ENCODE data around the gene NAA40.

Gene NAA40

DNA sequence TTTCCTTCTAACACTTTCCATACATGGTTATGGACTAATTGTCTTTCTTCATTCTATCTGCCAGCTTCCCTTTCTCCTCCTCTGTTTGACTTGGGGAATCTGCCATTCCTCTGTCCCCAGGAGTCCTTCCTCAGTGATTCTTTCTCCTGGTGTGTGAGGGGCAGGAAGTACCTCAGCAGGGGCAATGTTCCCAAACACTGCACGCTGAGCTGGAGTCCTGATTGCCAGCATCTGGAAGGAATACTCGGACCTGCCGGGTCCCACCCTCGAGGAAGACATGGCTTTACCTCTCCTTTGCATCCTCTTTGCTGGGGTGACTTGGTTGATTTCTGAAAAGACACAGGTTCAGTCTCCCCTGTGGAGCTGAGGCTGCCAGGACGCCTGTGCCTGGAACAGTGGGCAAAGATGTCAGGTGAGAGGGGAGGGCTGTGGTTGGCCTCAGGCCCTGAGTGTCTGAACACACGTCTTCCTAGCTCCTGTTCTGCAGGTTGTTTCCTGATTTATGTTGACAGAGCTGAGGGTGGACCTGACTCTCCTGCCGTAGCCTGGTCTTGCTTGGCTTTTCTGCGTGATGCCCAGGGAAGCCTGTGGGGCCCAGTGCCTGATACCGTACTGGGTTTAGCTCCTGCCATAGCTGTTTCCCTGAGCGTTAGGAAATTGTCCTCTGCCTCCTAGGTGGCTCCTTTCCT, 39.9 kb downstream of the NAA40 start:
- peak overlapping the region; percentile 48 for H3K9ac ChIP-seq (ENCODE audit: low read depth, low read length, poor library complexity, severe bottlenecking)
- no peaks in the 10 kb centered on the region for H3K9me3 ChIP-seq (ENCODE audit: insufficient read depth, low read depth, low read length)
- H3K27me3 ChIP-seq (ENCODE audit: insufficient read depth, low read length, poor library complexity, severe bottlenecking) = no peaks in the 10 kb centered on the region
- H2AFZ ChIP-seq (ENCODE audit: low read length) = no peak overlapping the region
- H4K20me1 ChIP-seq (ENCODE audit: insufficient read depth, low read length, poor library complexity, severe bottlenecking) = peaks cover 16% of the 10 kb centered on the region
- no peaks in the 10 kb centered on the region for H3F3A ChIP-seq (ENCODE audit: low read depth)
- peaks cover 40% of the 10 kb centered on the region for H3K4me1 ChIP-seq (ENCODE audit: insufficient read depth, low read length, poor library complexity, severe bottlenecking)
- H3K4me3 ChIP-seq (ENCODE audit: low read length, poor library complexity, severe bottlenecking) = no peak overlapping the region
- H3K79me2 ChIP-seq (ENCODE audit: insufficient read depth, low read length) = peaks cover 71% of the 10 kb centered on the region
- no peaks in the 10 kb centered on the region for H3K9me2 ChIP-seq (replicated peaks; ENCODE audit: low read depth, low read length)
- no peak for TF ChIP-seq EZH2phosphoT487 (IDR thresholded peaks at IDR 0.05; ENCODE audit: borderline replicate concordance)
- TF ChIP-seq, protein P1, sequence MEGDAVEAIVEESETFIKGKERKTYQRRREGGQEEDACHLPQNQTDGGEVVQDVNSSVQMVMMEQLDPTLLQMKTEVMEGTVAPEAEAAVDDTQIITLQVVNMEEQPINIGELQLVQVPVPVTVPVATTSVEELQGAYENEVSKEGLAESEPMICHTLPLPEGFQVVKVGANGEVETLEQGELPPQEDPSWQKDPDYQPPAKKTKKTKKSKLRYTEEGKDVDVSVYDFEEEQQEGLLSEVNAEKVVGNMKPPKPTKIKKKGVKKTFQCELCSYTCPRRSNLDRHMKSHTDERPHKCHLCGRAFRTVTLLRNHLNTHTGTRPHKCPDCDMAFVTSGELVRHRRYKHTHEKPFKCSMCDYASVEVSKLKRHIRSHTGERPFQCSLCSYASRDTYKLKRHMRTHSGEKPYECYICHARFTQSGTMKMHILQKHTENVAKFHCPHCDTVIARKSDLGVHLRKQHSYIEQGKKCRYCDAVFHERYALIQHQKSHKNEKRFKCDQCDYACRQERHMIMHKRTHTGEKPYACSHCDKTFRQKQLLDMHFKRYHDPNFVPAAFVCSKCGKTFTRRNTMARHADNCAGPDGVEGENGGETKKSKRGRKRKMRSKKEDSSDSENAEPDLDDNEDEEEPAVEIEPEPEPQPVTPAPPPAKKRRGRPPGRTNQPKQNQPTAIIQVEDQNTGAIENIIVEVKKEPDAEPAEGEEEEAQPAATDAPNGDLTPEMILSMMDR (conservative IDR thresholded peaks at IDR 0.05; ENCODE audit: low read length) = no peak
- no peaks in the 10 kb centered on the region for H3K36me3 ChIP-seq (ENCODE audit: insufficient read depth, low read length)
- peak overlapping the region; percentile 43 for H3K4me2 ChIP-seq (ENCODE audit: low read depth, low read length, poor library complexity, severe bottlenecking)

DNA sequence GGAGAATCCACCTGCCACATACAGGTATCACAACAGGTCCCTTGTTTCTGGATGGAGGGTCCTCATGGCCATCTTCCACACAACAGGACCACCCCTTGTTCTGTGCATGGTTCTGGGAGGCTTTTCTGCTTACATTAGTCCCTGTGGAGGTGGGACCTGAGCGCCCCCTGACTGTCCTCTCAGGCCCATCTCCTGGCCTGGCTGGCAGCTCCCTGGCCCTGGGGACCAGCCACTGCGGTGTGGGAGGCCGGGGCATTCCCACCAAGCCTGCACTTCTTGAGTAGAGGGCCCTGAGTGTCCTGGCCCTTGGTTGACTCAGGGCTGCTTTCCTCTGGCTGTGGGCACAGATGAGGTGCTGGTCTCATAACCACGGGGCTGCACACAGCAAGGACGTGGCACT, 40.6 kb downstream of the NAA40 start:
- no peak for TF ChIP-seq EZH2phosphoT487 (IDR thresholded peaks at IDR 0.05; ENCODE audit: borderline replicate concordance)
- TF ChIP-seq, protein P1 (conservative IDR thresholded peaks at IDR 0.05; ENCODE audit: low read length) = no peak
- Histone ChIP-seq H2AFZ (ENCODE audit: low read length) (no peak overlapping the region), H3K9ac (ENCODE audit: low read depth, low read length, poor library complexity, severe bottlenecking) (peak overlapping the region; percentile 48), H3K27me3 (ENCODE audit: insufficient read depth, low read length, poor library complexity, severe bottlenecking) (no peaks in the 10 kb centered on the region), H3K79me2 (ENCODE audit: insufficient read depth, low read length) (peaks cover 72% of the 10 kb centered on the region), H3F3A (ENCODE audit: low read depth) (no peaks in the 10 kb centered on the region), H3K4me1 (ENCODE audit: insufficient read depth, low read length, poor library complexity, severe bottlenecking) (peaks cover 40% of the 10 kb centered on the region), H3K4me3 (ENCODE audit: low read length, poor library complexity, severe bottlenecking) (no peak overlapping the region), H4K20me1 (ENCODE audit: insufficient read depth, low read length, poor library complexity, severe bottlenecking) (peaks cover 16% of the 10 kb centered on the region), H3K4me2 (ENCODE audit: low read depth, low read length, poor library complexity, severe bottlenecking) (peak overlapping the region; percentile 43), H3K9me2 (replicated peaks; ENCODE audit: low read depth, low read length) (no peaks in the 10 kb centered on the region), H3K9me3 (ENCODE audit: insufficient read depth, low read depth, low read length) (no peaks in the 10 kb centered on the region), H3K36me3 (ENCODE audit: insufficient read depth, low read length) (no peaks in the 10 kb centered on the region)

DNA sequence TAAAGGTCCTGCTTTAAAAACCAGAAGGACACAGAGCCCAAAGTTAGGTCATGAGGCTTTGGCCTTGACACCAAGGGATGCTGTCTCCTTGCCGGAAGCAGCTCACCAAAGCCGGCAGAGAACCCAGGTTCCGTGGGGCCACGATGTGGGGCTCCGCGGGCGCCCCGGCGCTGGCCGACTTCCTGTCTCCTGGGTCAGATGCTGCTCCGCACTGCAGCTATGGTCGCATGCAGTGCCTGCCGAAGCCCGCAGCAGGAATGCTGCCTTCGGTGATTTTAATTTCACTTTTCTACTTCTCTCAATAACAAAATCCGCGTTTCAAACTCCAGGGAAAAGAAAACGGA, 47.0 kb downstream of the NAA40 start:
- Histone ChIP-seq H3K4me1 (ENCODE audit: insufficient read depth, low read length, poor library complexity, severe bottlenecking) (peaks cover 26% of the 10 kb centered on the region), H3K4me2 (ENCODE audit: low read depth, low read length, poor library complexity, severe bottlenecking) (peak overlapping the region; percentile 93), H3K27me3 (ENCODE audit: insufficient read depth, low read length, poor library complexity, severe bottlenecking) (no peaks in the 10 kb centered on the region), H3K36me3 (ENCODE audit: insufficient read depth, low read length) (no peaks in the 10 kb centered on the region; the same call in 1 of the 2 replicates), H3K79me2 (ENCODE audit: insufficient read depth, low read length) (peaks cover 41% of the 10 kb centered on the region), H3K9me2 (replicated peaks; ENCODE audit: low read depth, low read length) (no peaks in the 10 kb centered on the region), H3K4me3 (ENCODE audit: low read length, poor library complexity, severe bottlenecking) (peak overlapping the region; percentile 85), H3K9ac (ENCODE audit: low read depth, low read length, poor library complexity, severe bottlenecking) (peak overlapping the region; percentile 88), H2AFZ (ENCODE audit: low read length) (peak overlapping the region; percentile 82), H4K20me1 (ENCODE audit: insufficient read depth, low read length, poor library complexity, severe bottlenecking) (peaks cover 17% of the 10 kb centered on the region), H3K9me3 (ENCODE audit: insufficient read depth, low read depth, low read length) (no peaks in the 10 kb centered on the region), H3F3A (ENCODE audit: low read depth) (no peaks in the 10 kb centered on the region)
- TF ChIP-seq EZH2phosphoT487 (IDR thresholded peaks at IDR 0.05; ENCODE audit: borderline replicate concordance) = no peak
- TF ChIP-seq, protein P1 (conservative IDR thresholded peaks at IDR 0.05; ENCODE audit: low read length) = no peak
